BLaER1 (cell line): ENCODE measurements around the gene ITPK1.

Source experiments
- H3K27ac ChIP-seq: shearing (Covaris generic); formaldehyde crosslinking; 2 replicates; pipeline ENCODE4 v1.8.1; 2022
- H3K27me3 ChIP-seq: shearing (Covaris generic); formaldehyde crosslinking; 2 replicates; pipeline ENCODE4 v1.8.1; 2022
- H3K36me3 ChIP-seq: shearing (Covaris generic); formaldehyde crosslinking; 2 replicates; pipeline ENCODE4 v1.8.1; 2022
- H3K4me1 ChIP-seq: shearing (Covaris generic); formaldehyde crosslinking; 2 replicates; pipeline ENCODE4 v1.8.1; 2022
- H3K4me2 ChIP-seq: shearing (Covaris generic); formaldehyde crosslinking; 2 replicates; pipeline ENCODE4 v1.8.1; 2022
- H3K4me3 ChIP-seq: shearing (Covaris generic); formaldehyde crosslinking; 2 replicates; pipeline ENCODE4 v1.8.1; 2022
- H3K9ac ChIP-seq: shearing (Covaris generic); formaldehyde crosslinking; 2 replicates; pipeline ENCODE4 v1.8.1; 2022
- H3K9me3 ChIP-seq: shearing (Covaris generic); formaldehyde crosslinking; 2 replicates; pipeline ENCODE4 v1.8.1; 2022
- H4K20me1 ChIP-seq: shearing (Covaris generic); formaldehyde crosslinking; 2 replicates; pipeline ENCODE4 v1.8.1; 2022
- Cebpa-rat ChIP-seq: shearing (Covaris generic); IDR thresholded peaks from 2 replicates; pipeline ENCODE4 v1.8.1; 2022

ITPK1 gene

DNA sequence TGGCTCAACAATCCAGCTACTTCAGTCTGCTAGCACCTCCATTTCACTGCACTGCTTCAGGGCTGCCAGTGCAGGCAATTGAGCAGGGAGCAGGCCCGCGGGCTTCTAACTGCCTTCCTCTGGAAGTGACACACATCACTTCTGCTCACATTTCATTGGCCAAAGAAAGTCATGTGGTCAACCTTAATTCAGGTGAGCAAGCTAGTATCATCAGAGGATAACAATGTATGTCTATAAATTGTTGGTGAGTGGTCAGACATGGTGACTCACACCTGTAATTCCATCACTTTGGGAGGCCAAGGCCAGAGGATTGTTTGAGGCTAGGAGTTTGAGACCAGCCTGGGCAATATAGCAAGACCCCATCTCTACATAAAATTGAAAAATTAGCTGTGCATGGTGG, 215.1 kb downstream of the ITPK1 start:
- Histone ChIP-seq H3K27ac (no peak overlapping the region), H3K9ac (no peak overlapping the region), H3K27me3 (no peaks in the 10 kb centered on the region), H4K20me1 (no peaks in the 10 kb centered on the region), H3K4me1 (no peaks in the 10 kb centered on the region), H3K9me3 (no peaks in the 10 kb centered on the region; the same call in 1 of the 2 replicates), H3K4me3 (no peak overlapping the region), H3K36me3 (no peaks in the 10 kb centered on the region), H3K4me2 (no peak overlapping the region)
- no peak for TF ChIP-seq Cebpa-rat

DNA sequence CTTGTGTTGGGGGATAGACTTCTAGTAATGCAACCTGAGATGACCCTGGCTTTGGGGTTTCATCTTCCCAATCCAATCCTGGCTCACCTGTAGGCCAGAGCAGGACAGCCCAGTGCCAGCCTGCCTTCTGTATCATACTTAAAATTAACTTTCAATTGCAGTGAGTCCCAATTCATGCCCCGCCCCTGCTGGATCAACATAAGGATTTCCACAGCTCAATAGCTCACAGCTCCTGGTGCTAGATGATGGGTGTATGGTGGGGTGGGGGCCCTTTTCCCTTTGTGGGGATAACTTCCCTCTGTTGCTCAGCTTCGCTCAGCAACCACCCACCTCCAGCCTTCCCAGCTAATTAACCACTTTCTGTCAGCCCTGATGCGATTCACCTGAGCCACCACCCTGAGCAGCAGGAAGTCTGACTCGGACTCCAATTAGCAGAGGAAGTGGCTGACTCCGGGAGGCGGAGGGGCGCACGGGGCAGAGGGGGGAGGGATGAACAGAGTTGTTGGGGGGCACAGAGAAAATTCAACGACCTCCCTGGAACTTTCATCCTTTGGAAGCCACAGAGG, 217.1 kb downstream of the ITPK1 start:
- Histone ChIP-seq H3K36me3 (no peaks in the 10 kb centered on the region), H3K4me3 (no peak overlapping the region), H4K20me1 (no peaks in the 10 kb centered on the region), H3K9me3 (no peaks in the 10 kb centered on the region; the same call in none of the 2 replicates), H3K27me3 (no peaks in the 10 kb centered on the region), H3K4me1 (no peaks in the 10 kb centered on the region), H3K4me2 (no peak overlapping the region), H3K9ac (no peak overlapping the region), H3K27ac (no peak overlapping the region)
- TF ChIP-seq Cebpa-rat = no peak

DNA sequence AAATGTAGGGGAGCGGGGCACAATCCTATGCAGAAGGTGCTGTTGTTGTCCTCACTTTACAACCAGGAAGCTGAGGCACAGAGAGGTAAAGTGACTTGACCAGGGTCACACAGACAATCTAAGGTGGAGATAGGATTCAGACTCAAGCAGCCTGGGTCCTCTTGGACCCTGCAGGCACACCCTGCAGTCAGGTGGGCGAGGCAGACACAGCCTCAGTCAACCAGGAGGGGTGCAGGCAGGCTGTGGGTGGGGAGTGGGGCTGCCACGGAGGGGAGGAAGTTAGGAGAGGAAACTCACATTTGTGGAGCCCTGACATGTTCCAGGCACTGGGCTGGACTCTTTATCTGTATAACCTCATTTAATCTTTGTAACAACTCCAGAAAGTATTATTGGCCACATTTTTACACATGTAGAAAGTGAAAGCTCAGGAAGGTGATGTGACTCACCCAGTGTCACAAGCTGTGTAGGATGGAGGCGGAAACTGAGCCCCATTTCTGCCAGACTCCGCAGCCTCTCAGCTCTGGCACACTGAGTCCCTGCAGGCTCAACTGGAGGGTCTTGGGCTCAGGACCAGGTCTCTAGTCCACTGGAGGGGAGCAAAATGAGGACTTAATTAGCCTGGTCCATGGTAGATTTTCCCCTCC, 217.7 kb downstream of the ITPK1 start:
- no peaks in the 10 kb centered on the region for H4K20me1 ChIP-seq
- no peak overlapping the region for H3K9ac ChIP-seq
- H3K27me3 ChIP-seq = no peaks in the 10 kb centered on the region
- H3K9me3 ChIP-seq = peaks cover 6% of the 10 kb centered on the region
- no peak overlapping the region for H3K27ac ChIP-seq
- no peak overlapping the region for H3K4me2 ChIP-seq
- no peak for TF ChIP-seq Cebpa-rat
- no peaks in the 10 kb centered on the region for H3K36me3 ChIP-seq
- H3K4me3 ChIP-seq = no peak overlapping the region
- no peaks in the 10 kb centered on the region for H3K4me1 ChIP-seq

DNA sequence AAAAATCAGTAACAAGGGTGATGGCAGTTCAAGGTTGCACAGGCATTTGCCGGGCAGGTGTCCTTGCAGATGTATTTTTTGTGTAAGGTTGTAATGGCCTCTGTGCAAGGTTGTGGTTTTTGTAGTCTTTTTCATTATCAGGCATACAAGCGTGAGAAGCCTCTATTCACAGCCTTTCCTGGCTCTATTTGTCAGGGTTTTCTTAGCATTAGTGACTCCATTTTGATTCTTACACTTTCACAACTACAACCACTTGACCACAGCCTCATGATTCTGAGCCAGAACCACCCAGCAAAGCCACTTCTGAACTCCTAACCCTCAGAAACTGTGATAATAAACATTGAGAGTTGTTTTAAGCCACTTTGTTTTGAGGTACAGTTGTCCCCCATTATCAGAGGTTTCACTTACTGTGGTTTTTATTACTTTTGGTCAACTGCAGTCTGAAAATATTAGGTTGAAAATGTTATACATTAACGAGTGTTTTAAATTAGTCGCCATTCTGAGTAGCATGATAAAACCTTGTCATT, 220.3 kb downstream of the ITPK1 start:
- Histone ChIP-seq H3K27me3 (no peaks in the 10 kb centered on the region), H3K4me3 (no peak overlapping the region), H3K4me1 (no peaks in the 10 kb centered on the region), H3K36me3 (no peaks in the 10 kb centered on the region), H3K9ac (no peak overlapping the region), H3K9me3 (peaks cover 13% of the 10 kb centered on the region), H4K20me1 (no peaks in the 10 kb centered on the region), H3K27ac (no peak overlapping the region), H3K4me2 (no peak overlapping the region)
- TF ChIP-seq Cebpa-rat = no peak

DNA sequence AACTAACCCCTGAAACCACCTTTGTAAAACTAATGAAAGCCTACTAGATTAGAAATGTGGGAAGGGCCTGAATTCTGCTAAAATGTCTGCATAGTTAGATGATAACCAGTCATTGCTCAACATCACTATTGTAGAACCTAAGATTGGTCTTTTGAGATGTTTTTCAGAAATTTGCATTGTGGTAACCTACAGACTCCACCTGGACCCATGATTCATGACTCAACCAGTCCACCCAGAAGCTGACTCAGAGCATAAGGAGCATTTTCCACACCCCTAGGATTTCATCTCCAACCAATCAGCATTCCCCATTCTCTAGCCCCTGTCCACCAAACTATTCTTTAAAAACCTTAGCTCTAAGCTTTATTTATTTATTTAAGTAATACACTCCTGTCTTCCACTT, 223.1 kb downstream of the ITPK1 start:
- Histone ChIP-seq H3K9ac (no peak overlapping the region), H4K20me1 (no peaks in the 10 kb centered on the region), H3K9me3 (peaks cover 13% of the 10 kb centered on the region), H3K4me2 (no peak overlapping the region), H3K27me3 (no peaks in the 10 kb centered on the region), H3K27ac (no peak overlapping the region), H3K4me3 (no peak overlapping the region), H3K36me3 (no peaks in the 10 kb centered on the region), H3K4me1 (no peaks in the 10 kb centered on the region)
- TF ChIP-seq Cebpa-rat = no peak

DNA sequence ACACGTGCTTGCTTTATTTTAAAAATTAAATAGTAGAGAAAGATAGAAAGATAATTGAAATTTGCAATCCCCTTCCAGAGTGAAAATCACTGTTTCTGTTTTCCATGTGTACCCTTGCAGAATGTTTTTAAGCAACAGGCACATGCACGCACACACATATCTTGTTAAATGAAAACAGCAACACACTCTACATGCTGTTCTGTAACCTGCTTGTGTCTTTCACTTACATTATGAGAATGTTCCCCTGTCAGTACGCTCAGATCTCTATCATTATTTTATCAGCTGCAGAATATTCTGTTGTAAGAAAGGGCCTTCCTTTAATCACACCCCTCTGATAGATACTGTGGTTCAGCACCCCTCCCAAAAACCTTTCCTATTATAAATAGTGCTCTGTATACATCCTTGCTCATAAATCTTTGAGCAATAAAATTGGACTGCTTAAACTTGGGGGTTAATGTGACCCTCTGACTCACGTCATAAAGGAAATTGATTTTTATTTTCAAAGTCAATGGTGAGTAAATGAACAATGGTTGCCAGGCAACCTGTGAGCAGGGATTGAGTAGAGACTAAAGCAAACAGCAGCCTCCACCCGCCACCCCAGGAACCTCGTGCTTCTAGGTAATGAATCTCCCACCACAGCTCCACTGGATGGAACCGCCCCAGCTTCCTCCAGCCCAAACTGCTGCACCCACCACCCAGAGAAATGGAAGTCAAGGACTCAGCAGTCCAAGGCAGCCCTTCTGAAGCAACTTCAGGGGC, 224.7 kb downstream of the ITPK1 start:
- Histone ChIP-seq H3K36me3 (no peaks in the 10 kb centered on the region), H4K20me1 (no peaks in the 10 kb centered on the region), H3K4me1 (no peaks in the 10 kb centered on the region), H3K9me3 (peaks cover 13% of the 10 kb centered on the region), H3K27ac (no peak overlapping the region), H3K4me2 (no peak overlapping the region), H3K27me3 (no peaks in the 10 kb centered on the region), H3K4me3 (no peak overlapping the region), H3K9ac (no peak overlapping the region)
- TF ChIP-seq Cebpa-rat = no peak

DNA sequence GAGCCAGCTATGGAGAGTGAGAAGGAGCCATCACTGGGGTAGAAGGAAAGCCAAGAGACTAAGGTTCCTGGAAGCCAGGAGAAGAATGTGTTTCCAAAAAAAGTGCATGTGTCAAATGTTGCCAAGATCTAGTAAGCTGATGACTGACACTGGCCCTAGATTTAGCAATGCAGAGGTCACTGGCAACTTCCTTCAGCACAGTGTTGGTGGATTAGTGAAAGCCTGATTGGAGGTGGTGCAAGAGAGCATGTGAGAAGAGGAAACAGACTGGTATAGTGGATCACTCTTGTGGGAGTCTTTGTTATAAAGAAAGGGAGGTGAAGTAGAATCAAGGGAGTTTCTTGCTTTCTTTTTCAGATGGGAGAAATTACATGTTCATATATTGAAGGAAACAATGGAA, 226.8 kb downstream of the ITPK1 start:
- H3K9ac ChIP-seq = no peak overlapping the region
- no peak overlapping the region for H3K27ac ChIP-seq
- no peaks in the 10 kb centered on the region for H3K36me3 ChIP-seq
- no peaks in the 10 kb centered on the region for H3K4me1 ChIP-seq
- H3K4me3 ChIP-seq = no peak overlapping the region
- H3K4me2 ChIP-seq = no peak overlapping the region
- no peaks in the 10 kb centered on the region for H4K20me1 ChIP-seq
- H3K27me3 ChIP-seq = no peaks in the 10 kb centered on the region
- TF ChIP-seq Cebpa-rat = no peak
- peaks cover 13% of the 10 kb centered on the region for H3K9me3 ChIP-seq

DNA sequence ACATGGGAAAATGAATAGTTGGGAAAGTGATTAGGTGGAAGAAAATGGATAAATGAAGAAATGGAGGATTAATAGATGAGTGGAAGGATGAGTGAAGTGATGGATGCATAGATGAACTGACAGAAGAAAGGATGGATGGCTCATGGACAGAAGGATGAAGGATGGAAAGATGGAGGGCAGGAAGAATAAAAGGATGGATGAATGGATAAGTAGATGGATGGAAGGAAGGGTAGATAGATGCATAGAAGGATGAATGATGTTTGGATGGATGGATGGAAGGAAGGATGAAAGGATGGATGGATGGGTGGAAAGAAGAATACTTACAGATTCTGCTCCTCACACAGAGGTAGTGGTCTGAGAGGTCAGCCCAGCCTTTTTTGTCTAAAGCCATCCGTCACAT, 228.6 kb downstream of the ITPK1 start:
- Histone ChIP-seq H3K27me3 (no peaks in the 10 kb centered on the region), H3K9me3 (peaks cover 4% of the 10 kb centered on the region; the same call in 1 of the 2 replicates), H3K4me1 (no peaks in the 10 kb centered on the region), H3K9ac (no peak overlapping the region), H3K27ac (no peak overlapping the region), H3K36me3 (no peaks in the 10 kb centered on the region), H3K4me2 (no peak overlapping the region), H3K4me3 (no peak overlapping the region), H4K20me1 (no peaks in the 10 kb centered on the region)
- no peak for TF ChIP-seq Cebpa-rat
